Neural cell (in vitro differentiated cells): ENCODE measurements around the gene GADL1. TPM values are rescaled to one million over a fixed set of nuclear protein-coding genes. Genes with fewer than 3 reads are reported as not detected.

Experiments
- H2AFZ ChIP-seq: fragments of 200-600, 300-800 bp; sonication (generic), shearing (Covaris generic); 2 replicates; pipeline ENCODE4 v1.6.0; 2014; ENCODE audit warnings: low read depth, mild to moderate bottlenecking, antibody characterized with exemption, low read length, moderate library complexity
- H3F3A ChIP-seq: fragments of 200-600 bp; shearing (Covaris generic); 2 replicates; pipeline ENCODE4 v1.6.1; 2016; ENCODE audit warnings: mild to moderate bottlenecking, moderate library complexity, mixed read lengths, antibody characterized with exemption, low read length; ENCODE audit not compliant: insufficient read depth, poor library complexity, severe bottlenecking
- H3K27ac ChIP-seq: fragments of 200-600, 300-800 bp; sonication (generic), shearing (Covaris generic); 2 replicates; pipeline ENCODE4 v1.5.1; 2014; ENCODE audit warnings: mild to moderate bottlenecking, low read length, moderate library complexity
- H3K27me3 ChIP-seq: fragments of 300-800, 200-600 bp; sonication (generic), shearing (Covaris generic); 2 replicates; pipeline ENCODE4 v1.6.0; 2014; ENCODE audit warnings: mild to moderate bottlenecking, low read depth, low read length, moderate library complexity; ENCODE audit not compliant: insufficient read depth
- H3K36me3 ChIP-seq: fragments of 300-800, 200-600 bp; sonication (generic), shearing (Covaris generic); 2 replicates; pipeline ENCODE4 v1.5.1; 2014; ENCODE audit warnings: mild to moderate bottlenecking, antibody characterized with exemption, low read length, moderate library complexity; ENCODE audit not compliant: insufficient read depth
- H3K4me2 ChIP-seq: fragments of 300-800, 200-600 bp; sonication (generic), shearing (Covaris generic); 2 replicates; pipeline ENCODE4 v1.6.0; 2014; ENCODE audit warnings: mild to moderate bottlenecking, low read length
- H3K4me3 ChIP-seq: fragments of 300-800, 200-600 bp; sonication (generic), shearing (Covaris generic); 2 replicates; pipeline ENCODE4 v1.5.1; 2014; ENCODE audit warnings: mild to moderate bottlenecking, low read length, moderate library complexity
- H3K79me2 ChIP-seq: fragments of 200-600 bp; shearing (Covaris generic); replicated peaks from 2 replicates; pipeline ENCODE4 v1.6.0; 2014; ENCODE audit warnings: mild to moderate bottlenecking, low read length, moderate library complexity; ENCODE audit not compliant: insufficient read depth
- H3K9ac ChIP-seq: fragments of 300-800, 200-600 bp; sonication (generic), shearing (Covaris generic); 2 replicates; pipeline ENCODE4 v1.6.1; 2016; ENCODE audit warnings: mild to moderate bottlenecking, low read length, mixed read lengths
- H3K9me2 ChIP-seq: fragments of 200-600 bp; shearing (Covaris generic); 2 replicates; pipeline ENCODE4 v1.6.1; 2016; ENCODE audit warnings: mild to moderate bottlenecking, low read length, mixed read lengths; ENCODE audit not compliant: insufficient read depth
- H3K9me3 ChIP-seq: fragments of 200-600, 300-800 bp; sonication (generic), shearing (Covaris generic); 2 replicates; pipeline ENCODE4 v1.6.1; 2016; ENCODE audit warnings: mild to moderate bottlenecking, mixed run types, low read length, moderate library complexity, mixed read lengths
- H4K20me1 ChIP-seq: fragments of 200-600 bp; shearing (Covaris generic); 2 replicates; pipeline ENCODE4 v1.6.1; 2016; ENCODE audit warnings: mild to moderate bottlenecking, mixed run types; ENCODE audit not compliant: insufficient read depth
- EP300 ChIP-seq: fragments of 450-650 bp; conservative IDR thresholded peaks from 2 replicates; pipeline ENCODE4 v1.6.1; 2014; ENCODE audit warnings: antibody characterized with exemption, mild to moderate bottlenecking, moderate library complexity; ENCODE audit not compliant: poor library complexity, severe bottlenecking
- EZH2 ChIP-seq: fragments of 200-600, 300-800 bp; shearing (Covaris generic), sonication (generic); IDR thresholded peaks from 2 replicates; pipeline ENCODE4 v1.6.1; 2014; ENCODE audit warnings: antibody characterized with exemption, low read length, borderline replicate concordance, mild to moderate bottlenecking; ENCODE audit not compliant: insufficient read depth, poor library complexity, severe bottlenecking
- MXI1 ChIP-seq: fragments of 450-650 bp; conservative IDR thresholded peaks from 2 replicates; pipeline ENCODE4 v1.6.1; 2014; ENCODE audit warnings: antibody characterized with exemption, mild to moderate bottlenecking; ENCODE audit not compliant: poor library complexity, severe bottlenecking
- POLR2AphosphoS5 ChIP-seq: IDR thresholded peaks from 2 replicates; pipeline ENCODE4 v1.6.1; 2012
- RAD21 ChIP-seq: fragments of 450-650 bp; conservative IDR thresholded peaks from 2 replicates; pipeline ENCODE4 v1.6.1; 2014; ENCODE audit warnings: antibody characterized with exemption, mild to moderate bottlenecking, moderate library complexity
- SMC3 ChIP-seq: fragments of 450-650 bp; conservative IDR thresholded peaks from 2 replicates; pipeline ENCODE4 v1.6.1; 2014; ENCODE audit warnings: antibody characterized with exemption, mild to moderate bottlenecking, moderate library complexity; ENCODE audit not compliant: poor library complexity
- TAF1 ChIP-seq: IDR thresholded peaks from 2 replicates; pipeline ENCODE4 v1.6.1; 2012; ENCODE audit warnings: low read depth
- polyA plus RNA-seq: library from polyadenylated mRNA; depleted of rRNA; stranded (reverse); fragments of >200 nt; gene quantifications from 2 replicates; pipeline ENCODE4 v1.2.3, GENCODE V29; 2014
- TF ChIP-seq, protein P1 (sequence below): IDR thresholded peaks from 2 replicates; pipeline ENCODE4 v1.6.1; 2012; ENCODE audit warnings: borderline replicate concordance
- TF ChIP-seq, protein P2 (sequence below): fragments of 450-650 bp; IDR thresholded peaks from 2 replicates; pipeline ENCODE4 v1.5.1; 2014; ENCODE audit warnings: antibody characterized with exemption, mild to moderate bottlenecking, moderate library complexity; ENCODE audit not compliant: poor library complexity, severe bottlenecking

Gene GADL1
- polyA plus RNA-seq, 1 donor from 2014 or later = not detected

DNA sequence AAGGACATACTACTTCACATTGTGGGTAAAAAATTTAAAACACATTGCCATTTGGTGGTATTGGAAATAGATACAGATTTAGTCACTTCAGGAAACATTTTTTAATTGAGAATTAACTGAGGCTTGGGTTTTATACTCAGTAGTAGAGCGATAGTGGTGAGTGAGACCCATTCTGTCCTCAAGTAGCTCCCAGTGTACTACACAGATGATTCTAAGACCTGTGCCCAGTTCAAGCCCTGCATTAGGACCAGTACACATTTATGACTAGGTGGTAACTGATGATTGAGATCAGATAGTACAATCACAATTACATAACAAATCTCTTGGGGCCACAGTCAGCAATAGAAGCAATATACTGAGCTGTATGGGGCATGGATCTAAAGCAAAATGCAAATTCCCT lies 67.4 kb downstream of the GADL1 start:
- Histone ChIP-seq H3K79me2 (no peaks in the 10 kb centered on the region), H3F3A (no peaks in the 10 kb centered on the region), H3K9me2 (no peaks in the 10 kb centered on the region), H3K36me3 (no peaks in the 10 kb centered on the region), H3K9ac (no peak overlapping the region), H3K27me3 (no peaks in the 10 kb centered on the region), H3K9me3 (no peaks in the 10 kb centered on the region), H3K27ac (no peak overlapping the region), H4K20me1 (no peaks in the 10 kb centered on the region), H2AFZ (no peak overlapping the region), H3K4me2 (no peak overlapping the region), H3K4me3 (no peak overlapping the region)
- no peak for TF ChIP-seq MXI1
- TF ChIP-seq TAF1 = no peak
- TF ChIP-seq EP300 = no peak
- TF ChIP-seq SMC3 = no peak

DNA sequence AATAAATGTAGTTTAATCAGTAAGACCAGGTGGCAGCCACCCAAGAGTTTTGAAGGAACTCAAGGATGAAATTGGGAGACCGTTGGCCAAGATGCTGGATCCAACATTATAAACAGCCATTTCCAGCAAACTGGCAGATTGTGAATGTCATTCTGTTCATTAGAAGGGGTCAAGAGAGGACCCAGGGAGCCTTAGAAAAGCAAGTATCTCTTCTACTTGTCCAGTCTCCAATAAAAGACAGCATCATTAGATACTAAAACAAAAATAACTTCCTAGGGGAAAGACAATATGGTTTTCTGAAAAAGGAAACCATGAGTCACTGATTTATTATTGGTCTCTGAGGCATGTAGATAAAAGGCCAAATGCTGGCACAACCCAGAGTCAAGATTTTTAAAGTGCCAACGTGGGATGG lies 67.9 kb downstream of the GADL1 start:
- H3K27me3 ChIP-seq = no peaks in the 10 kb centered on the region
- H4K20me1 ChIP-seq = no peaks in the 10 kb centered on the region
- no peaks in the 10 kb centered on the region for H3K9me2 ChIP-seq
- H3K36me3 ChIP-seq = no peaks in the 10 kb centered on the region
- no peak overlapping the region for H3K27ac ChIP-seq
- H3K9ac ChIP-seq = no peak overlapping the region
- H3K79me2 ChIP-seq = no peaks in the 10 kb centered on the region
- H3K4me2 ChIP-seq = no peak overlapping the region
- H2AFZ ChIP-seq = no peak overlapping the region
- H3F3A ChIP-seq = no peaks in the 10 kb centered on the region
- H3K9me3 ChIP-seq = no peaks in the 10 kb centered on the region
- TF ChIP-seq SMC3 = no peak
- TF ChIP-seq, protein P1, sequence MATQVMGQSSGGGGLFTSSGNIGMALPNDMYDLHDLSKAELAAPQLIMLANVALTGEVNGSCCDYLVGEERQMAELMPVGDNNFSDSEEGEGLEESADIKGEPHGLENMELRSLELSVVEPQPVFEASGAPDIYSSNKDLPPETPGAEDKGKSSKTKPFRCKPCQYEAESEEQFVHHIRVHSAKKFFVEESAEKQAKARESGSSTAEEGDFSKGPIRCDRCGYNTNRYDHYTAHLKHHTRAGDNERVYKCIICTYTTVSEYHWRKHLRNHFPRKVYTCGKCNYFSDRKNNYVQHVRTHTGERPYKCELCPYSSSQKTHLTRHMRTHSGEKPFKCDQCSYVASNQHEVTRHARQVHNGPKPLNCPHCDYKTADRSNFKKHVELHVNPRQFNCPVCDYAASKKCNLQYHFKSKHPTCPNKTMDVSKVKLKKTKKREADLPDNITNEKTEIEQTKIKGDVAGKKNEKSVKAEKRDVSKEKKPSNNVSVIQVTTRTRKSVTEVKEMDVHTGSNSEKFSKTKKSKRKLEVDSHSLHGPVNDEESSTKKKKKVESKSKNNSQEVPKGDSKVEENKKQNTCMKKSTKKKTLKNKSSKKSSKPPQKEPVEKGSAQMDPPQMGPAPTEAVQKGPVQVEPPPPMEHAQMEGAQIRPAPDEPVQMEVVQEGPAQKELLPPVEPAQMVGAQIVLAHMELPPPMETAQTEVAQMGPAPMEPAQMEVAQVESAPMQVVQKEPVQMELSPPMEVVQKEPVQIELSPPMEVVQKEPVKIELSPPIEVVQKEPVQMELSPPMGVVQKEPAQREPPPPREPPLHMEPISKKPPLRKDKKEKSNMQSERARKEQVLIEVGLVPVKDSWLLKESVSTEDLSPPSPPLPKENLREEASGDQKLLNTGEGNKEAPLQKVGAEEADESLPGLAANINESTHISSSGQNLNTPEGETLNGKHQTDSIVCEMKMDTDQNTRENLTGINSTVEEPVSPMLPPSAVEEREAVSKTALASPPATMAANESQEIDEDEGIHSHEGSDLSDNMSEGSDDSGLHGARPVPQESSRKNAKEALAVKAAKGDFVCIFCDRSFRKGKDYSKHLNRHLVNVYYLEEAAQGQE = no peak
- TF ChIP-seq, protein P2, sequence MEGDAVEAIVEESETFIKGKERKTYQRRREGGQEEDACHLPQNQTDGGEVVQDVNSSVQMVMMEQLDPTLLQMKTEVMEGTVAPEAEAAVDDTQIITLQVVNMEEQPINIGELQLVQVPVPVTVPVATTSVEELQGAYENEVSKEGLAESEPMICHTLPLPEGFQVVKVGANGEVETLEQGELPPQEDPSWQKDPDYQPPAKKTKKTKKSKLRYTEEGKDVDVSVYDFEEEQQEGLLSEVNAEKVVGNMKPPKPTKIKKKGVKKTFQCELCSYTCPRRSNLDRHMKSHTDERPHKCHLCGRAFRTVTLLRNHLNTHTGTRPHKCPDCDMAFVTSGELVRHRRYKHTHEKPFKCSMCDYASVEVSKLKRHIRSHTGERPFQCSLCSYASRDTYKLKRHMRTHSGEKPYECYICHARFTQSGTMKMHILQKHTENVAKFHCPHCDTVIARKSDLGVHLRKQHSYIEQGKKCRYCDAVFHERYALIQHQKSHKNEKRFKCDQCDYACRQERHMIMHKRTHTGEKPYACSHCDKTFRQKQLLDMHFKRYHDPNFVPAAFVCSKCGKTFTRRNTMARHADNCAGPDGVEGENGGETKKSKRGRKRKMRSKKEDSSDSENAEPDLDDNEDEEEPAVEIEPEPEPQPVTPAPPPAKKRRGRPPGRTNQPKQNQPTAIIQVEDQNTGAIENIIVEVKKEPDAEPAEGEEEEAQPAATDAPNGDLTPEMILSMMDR = no peak
- TF ChIP-seq EP300 = no peak
- no peak for TF ChIP-seq POLR2AphosphoS5
- TF ChIP-seq TAF1 = no peak
- TF ChIP-seq RAD21 = no peak
- TF ChIP-seq MXI1 = no peak
- no peak for TF ChIP-seq EZH2
- no peak overlapping the region for H3K4me3 ChIP-seq
